Neural cell (in vitro differentiated cells): ENCODE data around the gene PCNX1.

Source experiments
- CTCF ChIP-seq: fragments of 450-650 bp; IDR thresholded peaks from 2 replicates; pipeline ENCODE4 v1.5.1; 2014; ENCODE audit warnings: antibody characterized with exemption, mild to moderate bottlenecking, moderate library complexity; ENCODE audit not compliant: poor library complexity, severe bottlenecking
- EP300 ChIP-seq: fragments of 450-650 bp; conservative IDR thresholded peaks from 2 replicates; pipeline ENCODE4 v1.6.1; 2014; ENCODE audit warnings: antibody characterized with exemption, mild to moderate bottlenecking, moderate library complexity; ENCODE audit not compliant: poor library complexity, severe bottlenecking
- EZH2 ChIP-seq: fragments of 200-600, 300-800 bp; shearing (Covaris generic), sonication (generic); IDR thresholded peaks from 2 replicates; pipeline ENCODE4 v1.6.1; 2014; ENCODE audit warnings: antibody characterized with exemption, low read length, borderline replicate concordance, mild to moderate bottlenecking; ENCODE audit not compliant: insufficient read depth, poor library complexity, severe bottlenecking
- POLR2AphosphoS5 ChIP-seq: IDR thresholded peaks from 2 replicates; pipeline ENCODE4 v1.6.1; 2012
- SMC3 ChIP-seq: fragments of 450-650 bp; conservative IDR thresholded peaks from 2 replicates; pipeline ENCODE4 v1.6.1; 2014; ENCODE audit warnings: antibody characterized with exemption, mild to moderate bottlenecking, moderate library complexity; ENCODE audit not compliant: poor library complexity
- TF ChIP-seq, protein P1 (sequence below): IDR thresholded peaks from 2 replicates; pipeline ENCODE4 v1.6.1; 2012; ENCODE audit warnings: borderline replicate concordance

- no peak for TF ChIP-seq CTCF
- TF ChIP-seq SMC3: no peak
- TF ChIP-seq EZH2: no peak
- no peak for TF ChIP-seq POLR2AphosphoS5
- TF ChIP-seq, protein P1, sequence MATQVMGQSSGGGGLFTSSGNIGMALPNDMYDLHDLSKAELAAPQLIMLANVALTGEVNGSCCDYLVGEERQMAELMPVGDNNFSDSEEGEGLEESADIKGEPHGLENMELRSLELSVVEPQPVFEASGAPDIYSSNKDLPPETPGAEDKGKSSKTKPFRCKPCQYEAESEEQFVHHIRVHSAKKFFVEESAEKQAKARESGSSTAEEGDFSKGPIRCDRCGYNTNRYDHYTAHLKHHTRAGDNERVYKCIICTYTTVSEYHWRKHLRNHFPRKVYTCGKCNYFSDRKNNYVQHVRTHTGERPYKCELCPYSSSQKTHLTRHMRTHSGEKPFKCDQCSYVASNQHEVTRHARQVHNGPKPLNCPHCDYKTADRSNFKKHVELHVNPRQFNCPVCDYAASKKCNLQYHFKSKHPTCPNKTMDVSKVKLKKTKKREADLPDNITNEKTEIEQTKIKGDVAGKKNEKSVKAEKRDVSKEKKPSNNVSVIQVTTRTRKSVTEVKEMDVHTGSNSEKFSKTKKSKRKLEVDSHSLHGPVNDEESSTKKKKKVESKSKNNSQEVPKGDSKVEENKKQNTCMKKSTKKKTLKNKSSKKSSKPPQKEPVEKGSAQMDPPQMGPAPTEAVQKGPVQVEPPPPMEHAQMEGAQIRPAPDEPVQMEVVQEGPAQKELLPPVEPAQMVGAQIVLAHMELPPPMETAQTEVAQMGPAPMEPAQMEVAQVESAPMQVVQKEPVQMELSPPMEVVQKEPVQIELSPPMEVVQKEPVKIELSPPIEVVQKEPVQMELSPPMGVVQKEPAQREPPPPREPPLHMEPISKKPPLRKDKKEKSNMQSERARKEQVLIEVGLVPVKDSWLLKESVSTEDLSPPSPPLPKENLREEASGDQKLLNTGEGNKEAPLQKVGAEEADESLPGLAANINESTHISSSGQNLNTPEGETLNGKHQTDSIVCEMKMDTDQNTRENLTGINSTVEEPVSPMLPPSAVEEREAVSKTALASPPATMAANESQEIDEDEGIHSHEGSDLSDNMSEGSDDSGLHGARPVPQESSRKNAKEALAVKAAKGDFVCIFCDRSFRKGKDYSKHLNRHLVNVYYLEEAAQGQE: no peak
- no peak for TF ChIP-seq EP300
Observed at GRCh38 chr14:71136386-71137060, 229.3 kb downstream of the PCNX1 start.
